OCI-LY7 (cell line): ENCODE measurements around the gene EXPH5. TPM values are rescaled to one million over a fixed set of nuclear protein-coding genes. Genes with fewer than 3 reads are reported as not detected.

ENCODE experiments used
- BruUV-seq: library from RNA; stranded (reverse); fragments of 400-500 nt; replicated peaks from 2 replicates; lab custom pipeline; 2021; lab: Mats Ljungman, UMichigan
- CTCF ChIA-PET: fragments of 300-600 bp; sonication (Branson Sonifier 250); formaldehyde crosslinking; loops from one replicate; lab custom pipeline; 2022; ENCODE audit warnings: antibody characterized with exemption; ENCODE audit not compliant: unreplicated experiment; lab: Charles Lee
- POLR2A ChIA-PET: fragments of 300-600 bp; sonication (Branson Sonifier 250); formaldehyde crosslinking; loops from one replicate; lab custom pipeline; 2022; ENCODE audit warnings: antibody characterized with exemption; lab: Charles Lee
- DNase-seq: peaks from one replicate; pipeline ENCODE4 v3.0.0-alpha.2; 2015; ENCODE audit warnings: low spot score
- H2AFZ ChIP-seq: fragments of 200-600 bp; sonication (generic), shearing (Covaris generic); 2 replicates; pipeline ENCODE4 v1.6.1; 2014; ENCODE audit warnings: mild to moderate bottlenecking, antibody characterized with exemption, low read length, moderate library complexity
- H3K27ac ChIP-seq: fragments of 200-600 bp; sonication (generic); 2 replicates; pipeline ENCODE4 v1.5.1; 2014; ENCODE audit warnings: mixed run types, low read depth, mild to moderate bottlenecking, moderate library complexity, low read length, inconsistent platforms; ENCODE audit not compliant: poor library complexity, severe bottlenecking
- H3K36me3 ChIP-seq: fragments of 200-600 bp; sonication (generic); 2 replicates; pipeline ENCODE4 v1.6.1; 2014; ENCODE audit warnings: mild to moderate bottlenecking, antibody characterized with exemption, low read length, moderate library complexity, mixed read lengths; ENCODE audit not compliant: insufficient read depth
- H3K4me1 ChIP-seq: fragments of 200-600 bp; sonication (generic); 2 replicates; pipeline ENCODE4 v1.5.1; 2014; ENCODE audit warnings: mild to moderate bottlenecking, low read length; ENCODE audit not compliant: insufficient read depth, poor library complexity, severe bottlenecking
- H3K4me2 ChIP-seq: fragments of 200-600 bp; sonication (generic); 2 replicates; pipeline ENCODE4 v1.6.1; 2014; ENCODE audit warnings: mild to moderate bottlenecking, low read length
- H3K4me3 ChIP-seq: fragments of 200-600 bp; sonication (generic); 2 replicates; pipeline ENCODE4 v1.5.1; 2014; ENCODE audit warnings: mild to moderate bottlenecking, low read depth, low read length; ENCODE audit not compliant: poor library complexity, severe bottlenecking
- H3K79me2 ChIP-seq: fragments of 200-600 bp; sonication (generic); 2 replicates; pipeline ENCODE4 v1.6.1; 2016; ENCODE audit warnings: low read depth, mild to moderate bottlenecking, low read length, moderate library complexity, mixed read lengths; ENCODE audit not compliant: insufficient read depth
- H3K9me2 ChIP-seq: fragments of 200-600 bp; sonication (generic); 2 replicates; pipeline ENCODE4 v1.6.1; 2016; ENCODE audit warnings: mild to moderate bottlenecking, low read length, mixed read lengths; ENCODE audit not compliant: insufficient read depth
- H3K9me3 ChIP-seq: fragments of 200-600 bp; sonication (generic); 2 replicates; pipeline ENCODE4 v1.6.1; 2014; ENCODE audit warnings: mild to moderate bottlenecking, mixed run types, low read length, mixed read lengths
- H4K20me1 ChIP-seq: fragments of 200-600 bp; sonication (generic); 2 replicates; pipeline ENCODE4 v1.6.1; 2014; ENCODE audit warnings: mild to moderate bottlenecking, antibody characterized with exemption, low read length, moderate library complexity, mixed read lengths; ENCODE audit not compliant: insufficient read depth
- CTCF ChIP-seq: fragments of 200-600 bp; sonication (generic); conservative IDR thresholded peaks from 2 replicates; pipeline ENCODE4 v1.5.1; 2014; ENCODE audit warnings: mild to moderate bottlenecking, antibody characterized with exemption, low read length, moderate library complexity, mixed read lengths
- EZH2phosphoT487 ChIP-seq: fragments of 200-600 bp; sonication (generic); IDR thresholded peaks from 2 replicates; pipeline ENCODE4 v1.6.1; 2018; ENCODE audit warnings: low read depth, borderline replicate concordance, mild to moderate bottlenecking, mixed run types, antibody characterized with exemption, low read length, moderate library complexity, mixed read lengths
- intact Hi-C: fragments of 100-400 bp; cut with micrococcal nuclease; formaldehyde crosslinking; loops from one replicate; pipeline ENCODE4 v1.10.0; 2022; ENCODE audit not compliant: unreplicated experiment
- total RNA-seq, 2 experiments: library from RNA; depleted of rRNA in 1 of 2; stranded (reverse); fragments of >200 nt in 1 of 2; shearing (Covaris generic) in 1 of 2; gene quantifications; 2 replicates each; pipeline ENCODE4 v1.2.3, GENCODE V29; 2014 to 2022

The EXPH5 gene
- total RNA-seq, 2 experiments from 2014 or later: not detected

- Histone ChIP-seq H3K4me2 (no peak overlapping the region), H4K20me1 (no peaks in the 10 kb centered on the region), H3K4me1 (no peaks in the 10 kb centered on the region), H2AFZ (no peak overlapping the region), H3K36me3 (no peaks in the 10 kb centered on the region), H3K4me3 (no peak overlapping the region), H3K9me3 (no peaks in the 10 kb centered on the region), H3K9me2 (no peaks in the 10 kb centered on the region), H3K27ac (no peak overlapping the region), H3K79me2 (no peaks in the 10 kb centered on the region)
- TF ChIP-seq EZH2phosphoT487: no peak
- TF ChIP-seq CTCF: no peak
- BruUV-seq: no TSS peak
- intact Hi-C loops: no loop called here
- ChIA-PET POLR2A (no interaction called here), CTCF (no interaction called here)
- no peak for DNase-seq
Measured at GRCh38 chr11:108486331-108486730, 107.2 kb downstream of the EXPH5 start.

- Histone ChIP-seq H3K36me3 (no peaks in the 10 kb centered on the region), H3K27ac (no peak overlapping the region), H3K9me3 (no peaks in the 10 kb centered on the region), H2AFZ (no peak overlapping the region), H3K4me3 (no peak overlapping the region), H3K4me2 (no peak overlapping the region), H3K9me2 (no peaks in the 10 kb centered on the region), H4K20me1 (no peaks in the 10 kb centered on the region), H3K4me1 (no peaks in the 10 kb centered on the region), H3K79me2 (no peaks in the 10 kb centered on the region)
- CTCF ChIA-PET: no interaction called here
- intact Hi-C loops: no loop called here
- TF ChIP-seq EZH2phosphoT487 (no peak), CTCF (no peak)
- no TSS peak for BruUV-seq
- DNase-seq: no peak
- POLR2A ChIA-PET: no interaction called here
Measured at GRCh38 chr11:108483163-108483562, 110.4 kb downstream of the EXPH5 start.

GRCh38 chr11:108474664-108475463 lies 118.7 kb downstream of the EXPH5 start:
- no peaks in the 10 kb centered on the region for H3K9me3 ChIP-seq
- no peak overlapping the region for H2AFZ ChIP-seq
- TF ChIP-seq EZH2phosphoT487 (no peak), CTCF (no peak)
- no peaks in the 10 kb centered on the region for H3K9me2 ChIP-seq
- H3K79me2 ChIP-seq: no peaks in the 10 kb centered on the region
- no peaks in the 10 kb centered on the region for H4K20me1 ChIP-seq
- H3K36me3 ChIP-seq: no peaks in the 10 kb centered on the region
- H3K4me2 ChIP-seq: no peak overlapping the region
- no TSS peak for BruUV-seq
- DNase-seq: no peak
- no peak overlapping the region for H3K4me3 ChIP-seq
- no peak overlapping the region for H3K27ac ChIP-seq
- intact Hi-C loops: no loop called here
- CTCF ChIA-PET: no interaction called here
- POLR2A ChIA-PET: no interaction called here
- no peaks in the 10 kb centered on the region for H3K4me1 ChIP-seq
